Liver (tissue), 9 donors: ENCODE results near the gene MRAP2. TPM values are rescaled to one million over a fixed set of nuclear protein-coding genes. Genes with fewer than 3 reads are reported as not detected.
"Not testable (repeated sequence)": the region's sequence is repeated elsewhere in the genome, so short reads cannot be mapped to it uniquely, and the experiment has no call there.

Experiments used
- DNase-seq: peaks from one replicate; pipeline ENCODE4 v3.0.0-alpha.2; 2017; ENCODE audit warnings: low spot score
- H3K27ac ChIP-seq, 2 donors: one replicate each; pipeline ENCODE4 v1.7.0; 2013; ENCODE audit warnings: inconsistent platforms in 2 of 2, low read length in 2 of 2, control low read depth in 1 of 2, low read depth in 1 of 2, mild to moderate bottlenecking in 1 of 2
- H3K27me3 ChIP-seq, 4 donors: one replicate each; pipeline versions ENCODE4 v1.6.1 to v1.7.0; 2013; ENCODE audit warnings: low read length in 3 of 4, inconsistent platforms in 1 of 4, mild to moderate bottlenecking in 1 of 4, moderate library complexity in 1 of 4; ENCODE audit not compliant: control insufficient read depth in 4 of 4, insufficient read depth in 4 of 4
- H3K36me3 ChIP-seq, 4 donors: one replicate each; pipeline versions ENCODE4 v1.6.1 to v1.7.0; 2013; ENCODE audit warnings: low read length in 3 of 4, mild to moderate bottlenecking in 3 of 4, low read depth in 1 of 4, moderate library complexity in 1 of 4; ENCODE audit not compliant: control insufficient read depth in 4 of 4, insufficient read depth in 3 of 4
- H3K4me1 ChIP-seq, 4 donors: one replicate each; pipeline versions ENCODE4 v1.6.1 to v1.7.0; 2013; ENCODE audit warnings: low read length in 3 of 4, mild to moderate bottlenecking in 3 of 4, moderate library complexity in 1 of 4; ENCODE audit not compliant: control insufficient read depth in 4 of 4, insufficient read depth in 4 of 4
- H3K4me3 ChIP-seq, 3 donors: one replicate each; pipeline versions ENCODE4 v1.6.1 to v1.7.0; 2013; ENCODE audit warnings: low read length in 3 of 3, control low read depth in 1 of 3, low read depth in 1 of 3, mild to moderate bottlenecking in 1 of 3
- H3K9ac ChIP-seq, 2 donors: one replicate each; pipeline ENCODE4 v1.7.0; 2013; ENCODE audit warnings: low read length in 2 of 2, mild to moderate bottlenecking in 2 of 2, moderate library complexity in 2 of 2, control low read depth in 1 of 2, low read depth in 1 of 2
- H3K9me3 ChIP-seq, 4 donors: one replicate each; pipeline versions ENCODE4 v1.6.1 to v1.7.0; 2013; ENCODE audit warnings: low read length in 3 of 4; ENCODE audit not compliant: control insufficient read depth in 4 of 4
- ATF3 ChIP-seq: IDR thresholded peaks from 2 replicates; pipeline ENCODE4 v1.6.1; 2016; ENCODE audit warnings: antibody characterized with exemption
- EGR1 ChIP-seq, 2 donors: IDR thresholded peaks; 2 replicates each; pipeline ENCODE4 v1.6.1; 2016 to 2018; ENCODE audit warnings: antibody characterized with exemption in 2 of 2, low read depth in 2 of 2
- FOXA1 ChIP-seq: IDR thresholded peaks from 2 replicates; pipeline ENCODE4 v1.6.1; 2016; ENCODE audit warnings: antibody characterized with exemption
- FOXA2 ChIP-seq: IDR thresholded peaks from 2 replicates; pipeline ENCODE4 v1.6.1; 2016; ENCODE audit warnings: antibody characterized with exemption
- HNF4A ChIP-seq, 2 donors: conservative IDR thresholded peaks; 2 replicates each; pipeline ENCODE4 v1.6.1; 2016; ENCODE audit warnings: antibody characterized with exemption in 2 of 2, mild to moderate bottlenecking in 2 of 2
- HNF4G ChIP-seq: IDR thresholded peaks from 2 replicates; pipeline ENCODE4 v1.6.1; 2016; ENCODE audit warnings: antibody characterized with exemption
- JUND ChIP-seq, 2 donors: IDR thresholded peaks; 2 replicates each; pipeline ENCODE4 v1.6.1; 2016; ENCODE audit warnings: antibody characterized with exemption in 2 of 2
- MAX ChIP-seq: IDR thresholded peaks from 2 replicates; pipeline ENCODE4 v1.6.1; 2016; ENCODE audit warnings: antibody characterized with exemption
- NR2F2 ChIP-seq: IDR thresholded peaks from 2 replicates; pipeline ENCODE4 v1.6.1; 2016; ENCODE audit warnings: antibody characterized with exemption
- RAD21 ChIP-seq, 2 donors: IDR thresholded peaks; 2 replicates each; pipeline ENCODE4 v1.6.1; 2016; ENCODE audit warnings: antibody characterized with exemption in 2 of 2, mild to moderate bottlenecking in 2 of 2
- RXRA ChIP-seq, 2 donors: IDR thresholded peaks; 2 replicates each; pipeline ENCODE4 v1.6.1; 2017 to 2018; ENCODE audit warnings: antibody characterized with exemption in 2 of 2, mild to moderate bottlenecking in 1 of 2
- SP1 ChIP-seq: IDR thresholded peaks from 2 replicates; pipeline ENCODE4 v1.6.1; 2018; ENCODE audit warnings: antibody characterized with exemption, mild to moderate bottlenecking
- YY1 ChIP-seq: IDR thresholded peaks from 2 replicates; pipeline ENCODE4 v1.6.1; 2016; ENCODE audit warnings: antibody characterized with exemption, mild to moderate bottlenecking
- WGBS: extraction: QIAGEN DNeasy Blood & Tissue Kit; methylation state at CpG from one replicate; pipeline ENCODE4 v1.1.7; 2013; 5-methylcytosine and 5-hydroxymethylcytosine counted together
- polyA plus RNA-seq, 2 donors: library from polyadenylated mRNA; stranded (reverse) in 1 of 2; unstranded in 1 of 2; fragments of 200-250 nt in 1 of 2; fragments of >200 nt in 1 of 2; fragmentation: Nextera tagmentation in 1 of 2; extraction: Ambion mirVana in 1 of 2; gene quantifications; one replicate each; pipeline versions ENCODE4 v1.2.1 to v1.2.3, GENCODE V29; 2013 to 2015
- total RNA-seq, 2 donors: library from RNA; depleted of rRNA; stranded (reverse); fragments of >200 nt; gene quantifications; one replicate each; pipeline ENCODE4 v1.2.3, GENCODE V29; 2014
- donor health status: healthy.
- donor health status: healthy.
- donor health status: healthy.
- donor health status: healthy.
- donor health status: healthy.

MRAP2 gene
- total and polyA plus RNA-seq, 4 donors, result 0.05 to 0.51 (median 0.08) TPM; not detected in 1

DNA sequence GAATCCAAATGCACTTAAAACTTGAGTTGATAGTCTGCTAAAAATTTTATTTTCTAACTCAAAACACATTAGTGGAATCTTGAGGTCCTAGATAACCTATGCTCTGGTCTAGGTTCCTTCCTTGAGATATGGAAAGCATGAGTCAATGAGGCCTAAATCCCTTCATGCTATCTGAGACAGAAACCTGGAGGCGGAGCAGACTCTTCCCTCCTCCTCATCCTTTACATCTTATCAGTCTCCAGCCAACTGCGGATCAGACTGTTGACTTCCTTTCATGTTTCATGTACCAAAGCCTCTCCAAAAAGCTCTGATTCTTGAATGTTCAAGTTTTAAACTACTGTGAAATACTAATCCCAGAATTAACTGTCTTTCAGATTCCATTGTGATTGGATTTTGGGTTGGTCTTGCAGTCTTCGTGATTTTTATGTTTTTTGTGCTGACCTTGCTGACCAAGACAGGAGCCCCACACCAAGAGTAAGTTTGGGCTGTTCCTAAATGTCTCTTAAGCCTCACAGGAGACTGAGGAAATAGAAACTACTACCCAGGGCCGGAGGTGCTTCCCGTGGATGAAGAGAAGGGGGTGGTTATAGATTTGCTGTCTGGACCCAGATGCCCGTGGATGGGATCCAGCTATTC, 29.1 kb downstream of the MRAP2 start (continued):
- no peak for TF ChIP-seq RAD21 (IDR thresholded peaks at IDR 0.05)
- TF ChIP-seq SP1, result no peak

GRCh38 chr6:84065693-84066290, 32.2 kb downstream of the MRAP2 start:
- Histone ChIP-seq H3K9me3 (no peaks in the 10 kb centered on the region), H3K27ac (no peak overlapping the region), H3K4me1 (no peaks in the 10 kb centered on the region), H3K4me3 (no peak overlapping the region), H3K36me3 (no peaks in the 10 kb centered on the region), H3K9ac (no peak overlapping the region), H3K27me3 (no peaks in the 10 kb centered on the region)
- 80% methylated on average over 2 of the region's 2 CpGs for WGBS
- no peak for DNase-seq
- TF ChIP-seq RAD21 (IDR thresholded peaks at IDR 0.05) (no peak), RXRA (IDR thresholded peaks at IDR 0.05) (no peak), NR2F2 (no peak), EGR1 (IDR thresholded peaks at IDR 0.05; ENCODE audit: low read depth in 2 of 2) (no peak), FOXA2 (no peak)

DNA sequence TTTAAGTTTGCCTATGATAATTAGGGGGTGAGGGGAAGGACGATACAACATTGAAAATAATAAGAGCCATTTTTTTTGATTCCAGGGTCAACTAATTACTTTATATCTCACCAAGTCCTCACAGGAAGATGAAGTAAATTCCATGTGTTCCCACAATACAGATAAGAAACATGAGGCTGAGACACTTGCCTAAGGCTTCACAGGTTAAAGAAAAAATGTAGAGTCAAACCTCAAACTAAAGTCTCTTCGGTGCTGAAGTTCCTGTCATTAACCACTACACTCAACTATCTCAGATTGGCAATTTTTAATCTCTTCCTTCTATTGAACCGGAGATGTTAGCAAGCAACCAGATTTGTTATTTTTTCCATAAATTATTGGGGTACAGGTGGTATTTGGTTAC, 33.0 kb downstream of the MRAP2 start:
- DNase-seq, result no peak
- H3K4me1 ChIP-seq, result no peaks in the 10 kb centered on the region
- H3K4me3 ChIP-seq, result no peak overlapping the region
- no peaks in the 10 kb centered on the region for H3K9me3 ChIP-seq
- H3K27me3 ChIP-seq, result no peaks in the 10 kb centered on the region
- WGBS, result 85% methylated on average over 3 of the region's 3 CpGs
- H3K9ac ChIP-seq, result no peak overlapping the region
- TF ChIP-seq HNF4G (no peak), HNF4A (conservative IDR thresholded peaks at IDR 0.05) (no peak), YY1 (no peak), FOXA1 (no peak), MAX (no peak), ATF3 (no peak), RAD21 (IDR thresholded peaks at IDR 0.05) (no peak), JUND (IDR thresholded peaks at IDR 0.05) (no peak)
- H3K36me3 ChIP-seq, result no peaks in the 10 kb centered on the region
- H3K27ac ChIP-seq, result no peak overlapping the region

- H3K9me3 ChIP-seq, H3K4me1 ChIP-seq, H3K9ac ChIP-seq, H3K27ac ChIP-seq, H3K4me3 ChIP-seq, H3K36me3 ChIP-seq, DNase-seq, H3K27me3 ChIP-seq: not testable (repeated sequence)
- WGBS, result 78% methylated on average over 5 of the region's 5 CpGs
These were observed 35.3 kb downstream of the MRAP2 start for GRCh38 chr6:84068873-84069272.
